Thyroid gland (tissue), 4 donors: ENCODE results near the gene GGT5. TPM values are rescaled to one million over a fixed set of nuclear protein-coding genes. Genes with fewer than 3 reads are reported as not detected.
"Not testable (repeated sequence)": the region's sequence is repeated elsewhere in the genome, so short reads cannot be mapped to it uniquely, and the experiment has no call there.

Experiments
- DNase-seq, 2 donors: peaks; one replicate each; pipeline ENCODE4 v3.0.0-alpha.2; 2019
- H3K27ac ChIP-seq, 3 donors: fragments of 200-600 bp; sonication (generic); 1 replicate in 2 of 3; 2 replicates in 1 of 3; pipeline ENCODE4 v1.5.1; 2016 to 2019; ENCODE audit warnings: mild to moderate bottlenecking in 1 of 3, moderate library complexity in 1 of 3
- H3K27me3 ChIP-seq: fragments of 200-600 bp; sonication (generic); one replicate; pipeline ENCODE4 v1.5.1; 2019
- H3K36me3 ChIP-seq, 2 donors: fragments of 200-600 bp; sonication (generic); one replicate each; pipeline ENCODE4 v1.5.1; 2016 to 2019
- H3K4me1 ChIP-seq, 2 donors: fragments of 200-600 bp; sonication (generic); one replicate each; pipeline ENCODE4 v1.5.1; 2017 to 2019
- H3K4me3 ChIP-seq, 3 donors: fragments of 200-600 bp; sonication (generic); replicated peaks in 1 of 3; 1 replicate in 2 of 3; 2 replicates in 1 of 3; pipeline ENCODE4 v1.5.1; 2016; ENCODE audit warnings: mild to moderate bottlenecking in 1 of 3
- H3K9me3 ChIP-seq: fragments of 200-600 bp; sonication (generic); one replicate; pipeline ENCODE4 v1.5.1; 2017
- CTCF ChIP-seq, 6 experiments: fragments of 200-600 bp in 3 of 6; fragments of 450-650 bp in 3 of 6; sonication (generic) in 3 of 6; IDR thresholded peaks; one replicate each; pipeline ENCODE4 v1.5.1; 2016 to 2019; ENCODE audit warnings: antibody characterized with exemption in 6 of 6, mild to moderate bottlenecking in 2 of 6, inconsistent platforms in 1 of 6, moderate library complexity in 1 of 6
- POLR2A ChIP-seq, 2 donors: fragments of 450-650 bp; IDR thresholded peaks; one replicate each; pipeline ENCODE4 v1.6.1; 2017; ENCODE audit warnings: antibody characterized with exemption in 2 of 2, mild to moderate bottlenecking in 2 of 2, moderate library complexity in 1 of 2
- WGBS, 2 donors: methylation state at CpG; one replicate each; pipeline ENCODE4 v1.1.5; 2017; 5-methylcytosine and 5-hydroxymethylcytosine counted together
- intact Hi-C: fragments of 100-400 bp; cut with DNase I; formaldehyde crosslinking; loops from one replicate; pipeline ENCODE4 v1.15.1; 2023
- total RNA-seq, 4 donors: library from RNA; depleted of rRNA; stranded (reverse); fragments of >200 nt; gene quantifications; one replicate each; pipeline ENCODE4 v1.2.3, GENCODE V29; 2016

The GGT5 gene
- total RNA-seq, 4 donors from 2014 or later = 59.0 to 99.3 (median 86.3) TPM

DNA sequence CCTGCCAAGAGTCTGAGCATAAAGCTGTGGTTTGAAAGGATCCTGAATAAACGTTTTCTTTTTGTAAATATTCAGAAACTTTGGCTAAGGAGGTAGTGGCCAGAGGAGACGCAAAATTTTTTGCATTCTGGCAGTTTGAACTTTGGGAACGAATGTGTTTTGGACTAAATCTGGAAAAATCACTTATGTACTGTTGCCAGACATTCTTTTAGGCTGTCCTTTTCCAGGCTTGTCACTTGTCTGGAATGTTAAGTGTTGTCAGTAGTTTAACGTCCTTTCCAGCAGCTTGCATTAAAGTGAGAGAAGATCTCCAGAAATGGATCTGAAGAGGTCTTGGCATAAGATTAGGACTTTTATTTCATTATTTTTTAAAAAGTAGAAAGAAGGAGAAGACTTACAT is 44.2 kb upstream of the GGT5 start:
- Histone ChIP-seq H3K4me3 (no peak overlapping the region), H3K27ac (peak overlapping the region; percentile 46 to 88 (median 81)), H3K4me1 (peaks cover 70 to 79% of the 10 kb centered on the region in 2 donors), H3K9me3 (no peaks in the 10 kb centered on the region), H3K27me3 (no peaks in the 10 kb centered on the region), H3K36me3 (no peaks in the 10 kb centered on the region)
- DNase-seq = no peak
- intact Hi-C loops = no loop called here
- 6 to 11% methylated on average over 4 of the region's 4 CpGs for WGBS, 2 donors
- TF ChIP-seq POLR2A (IDR thresholded peaks at IDR 0.05) (peak in 1 of 2 donors; percentile 9), CTCF (IDR thresholded peaks at IDR 0.05) (no peak)

- H3K4me3 ChIP-seq, H3K9me3 ChIP-seq, intact Hi-C loops, H3K27me3 ChIP-seq, DNase-seq, H3K36me3 ChIP-seq: not testable (repeated sequence)
- Histone ChIP-seq H3K4me1 (peaks cover 66 to 78% of the 10 kb centered on the region in 2 donors), H3K27ac (peak overlapping the region in 2 of 3 donors; percentile 81 to 88)
- WGBS, 2 donors = 77 to 84% methylated on average over 6 of the region's 6 CpGs
Measured at GRCh38 chr22:24287801-24288200, 42.9 kb upstream of the GGT5 start.

GRCh38 chr22:24287212-24287611 is 42.3 kb upstream of the GGT5 start:
- 93 to 95% methylated on average over 3 to 4 of the region's 9 CpGs for WGBS, 2 donors
- H3K36me3 ChIP-seq, H3K4me3 ChIP-seq, H3K27me3 ChIP-seq, DNase-seq, H3K9me3 ChIP-seq, intact Hi-C loops: not testable (repeated sequence)
- Histone ChIP-seq H3K4me1 (peaks cover 66 to 74% of the 10 kb centered on the region in 2 donors), H3K27ac (peak overlapping the region in 2 of 3 donors; percentile 81 to 88)

GRCh38 chr22:24285245-24285644 is 40.4 kb upstream of the GGT5 start:
- no peak overlapping the region for H3K4me3 ChIP-seq
- no peaks in the 10 kb centered on the region for H3K36me3 ChIP-seq
- no peaks in the 10 kb centered on the region for H3K27me3 ChIP-seq
- 46 to 48% methylated on average over 4 of the region's 4 CpGs for WGBS, 2 donors
- H3K4me1 ChIP-seq = peaks cover 51 to 67% of the 10 kb centered on the region in 2 donors
- intact Hi-C loops = no loop called here
- TF ChIP-seq POLR2A (IDR thresholded peaks at IDR 0.05) (no peak), CTCF (IDR thresholded peaks at IDR 0.05) (no peak)
- DNase-seq = no peak
- no peaks in the 10 kb centered on the region for H3K9me3 ChIP-seq
- H3K27ac ChIP-seq = peak overlapping the region; percentile 67 to 75 (median 75)

GRCh38 chr22:24284747-24285203 is 39.9 kb upstream of the GGT5 start:
- Histone ChIP-seq H3K4me1 (peaks cover 47 to 64% of the 10 kb centered on the region in 2 donors), H3K27ac (peak overlapping the region; percentile 67 to 75 (median 75)), H3K9me3 (no peaks in the 10 kb centered on the region), H3K4me3 (no peak overlapping the region), H3K36me3 (no peaks in the 10 kb centered on the region), H3K27me3 (no peaks in the 10 kb centered on the region)
- no peak for DNase-seq
- no peak for TF ChIP-seq CTCF (IDR thresholded peaks at IDR 0.05)
- TF ChIP-seq POLR2A (IDR thresholded peaks at IDR 0.05) = no peak
- WGBS, 2 donors = 72 to 75% methylated on average over 2 of the region's 2 CpGs
- intact Hi-C loops = no loop called here

GRCh38 chr22:24282401-24282800 is 37.5 kb upstream of the GGT5 start:
- intact Hi-C loops = no loop called here
- TF ChIP-seq CTCF (IDR thresholded peaks at IDR 0.05) (no peak), POLR2A (IDR thresholded peaks at IDR 0.05) (no peak)
- Histone ChIP-seq H3K4me1 (peaks cover 30 to 51% of the 10 kb centered on the region in 2 donors), H3K9me3 (no peaks in the 10 kb centered on the region), H3K4me3 (no peak overlapping the region), H3K27me3 (no peaks in the 10 kb centered on the region), H3K27ac (no peak overlapping the region), H3K36me3 (no peaks in the 10 kb centered on the region)
- WGBS, 2 donors = 75 to 81% methylated on average over 2 of the region's 2 CpGs
- DNase-seq = no peak

GRCh38 chr22:24280363-24280762 is 35.5 kb upstream of the GGT5 start:
- H3K36me3 ChIP-seq, H3K9me3 ChIP-seq, H3K27me3 ChIP-seq, H3K27ac ChIP-seq, H3K4me3 ChIP-seq, intact Hi-C loops, DNase-seq: not testable (repeated sequence)
- 90 to 100% methylated on average over 1 of the region's 1 CpG for WGBS, 2 donors
- H3K4me1 ChIP-seq = peaks cover 19 to 46% of the 10 kb centered on the region in 2 donors
